G401.6 (cell line): ENCODE data around the gene TMEM161A.
"Not testable (repeated sequence)": the region's sequence is repeated elsewhere in the genome, so short reads cannot be mapped to it uniquely, and the experiment has no call there.

Source experiments
- FAIRE-seq: peaks from 2 replicates; lab custom pipeline; 2012; peaks lifted over from hg19 to GRCh38; lab: Jason Lieb, UNC

The TMEM161A gene

GRCh38 chr19:19138109-19138981 lies at the start of gene TMEM161A:
Gene TMEM161A, minus strand, starts transcription at chr19:19138478. Its CDS starts 50 bp downstream, at chr19:19138428.
- peak; percentile 96 for FAIRE-seq

GRCh38 chr19:19186742-19187141 lies 48.5 kb upstream of the TMEM161A start:
- FAIRE-seq: no peak

- no peak for FAIRE-seq
Observed at GRCh38 chr19:19185853-19186740, 47.8 kb upstream of the TMEM161A start.

- no peak for FAIRE-seq
Observed at GRCh38 chr19:19181488-19181998, 43.3 kb upstream of the TMEM161A start.

GRCh38 chr19:19179548-19180441 lies 41.5 kb upstream of the TMEM161A start:
- FAIRE-seq: no peak

- FAIRE-seq: no peak
Observed at GRCh38 chr19:19176950-19177349, 38.7 kb upstream of the TMEM161A start.

GRCh38 chr19:19173243-19173642 lies 35.0 kb upstream of the TMEM161A start:
- FAIRE-seq: not testable (repeated sequence)

- no peak for FAIRE-seq
Observed at GRCh38 chr19:19171821-19172532, 33.7 kb upstream of the TMEM161A start.

GRCh38 chr19:19170873-19171672 lies 32.8 kb upstream of the TMEM161A start:
- no peak for FAIRE-seq

GRCh38 chr19:19170053-19170872 lies 32.0 kb upstream of the TMEM161A start, which contains the start of gene MEF2B:
Gene MEF2B, minus strand, starts transcription at chr19:19170263. Its CDS starts 19,528 bp downstream, at chr19:19150735.
- FAIRE-seq: no peak

- no peak for FAIRE-seq
Observed at GRCh38 chr19:19169236-19170052, 31.2 kb upstream of the TMEM161A start.

- no peak for FAIRE-seq
Observed at GRCh38 chr19:19167612-19168011, 29.3 kb upstream of the TMEM161A start.

GRCh38 chr19:19165396-19165795 lies 27.1 kb upstream of the TMEM161A start:
- FAIRE-seq: no peak

- FAIRE-seq: no peak
Observed at GRCh38 chr19:19162495-19162894, 24.2 kb upstream of the TMEM161A start.

- no peak for FAIRE-seq
Observed at GRCh38 chr19:19160461-19161035, 22.3 kb upstream of the TMEM161A start.

- FAIRE-seq: no peak
Observed at GRCh38 chr19:19159534-19159933, 21.3 kb upstream of the TMEM161A start.

- no peak for FAIRE-seq
Observed at GRCh38 chr19:19157808-19158207, 19.5 kb upstream of the TMEM161A start.
